ENCODE data around the gene CARD18. TPM values are rescaled to one million over a fixed set of nuclear protein-coding genes. Genes with fewer than 3 reads are reported as not detected.

The CARD18 gene
- total RNA-seq, 1 experiment from 2014 or later: not detected

- no peaks in the 10 kb centered on the region for H3K27me3 Mint-ChIP-seq (ENCODE audit: low read depth)
- peaks cover 41% of the 10 kb centered on the region for H3K9me3 Mint-ChIP-seq
- DNase-seq (ENCODE audit: low spot score) (no peak), ATAC-seq (no peak)
- H3K27ac Mint-ChIP-seq: no peak overlapping the region
- peaks cover 29% of the 10 kb centered on the region for H3K4me1 Mint-ChIP-seq
- CTCF ChIA-PET: no interaction called here
- TF ChIP-seq ZNF425 (CRISPR knock-in tag; conservative IDR thresholded peaks at IDR 0.05) (no peak), ZNF396 (CRISPR knock-in tag; IDR thresholded peaks at IDR 0.05; ENCODE audit: borderline replicate concordance) (no peak), PRDM15 (CRISPR knock-in tag; IDR thresholded peaks at IDR 0.05) (no peak), MLX (CRISPR knock-in tag; IDR thresholded peaks at IDR 0.05) (no peak), TCF7 (CRISPR knock-in tag; IDR thresholded peaks at IDR 0.05; ENCODE audit: low read depth) (no peak), USF2 (CRISPR knock-in tag; IDR thresholded peaks at IDR 0.05) (no peak), AR (CRISPR knock-in tag; IDR thresholded peaks at IDR 0.05) (no peak), TEAD1 (CRISPR knock-in tag; IDR thresholded peaks at IDR 0.05) (no peak), CREB1 (CRISPR knock-in tag; IDR thresholded peaks at IDR 0.05) (no peak), ETV6 (CRISPR knock-in tag; IDR thresholded peaks at IDR 0.05) (no peak), SP1 (CRISPR knock-in tag; conservative IDR thresholded peaks at IDR 0.05) (no peak), E2F5 (CRISPR knock-in tag; IDR thresholded peaks at IDR 0.05) (no peak), ZSCAN18 (CRISPR knock-in tag; IDR thresholded peaks at IDR 0.05) (no peak), RELA (CRISPR knock-in tag; IDR thresholded peaks at IDR 0.05; ENCODE audit: borderline replicate concordance) (no peak), JUN (CRISPR knock-in tag; IDR thresholded peaks at IDR 0.05) (no peak), ZNF232 (CRISPR knock-in tag; IDR thresholded peaks at IDR 0.05) (no peak)
- H3K36me3 Mint-ChIP-seq: peaks cover 25% of the 10 kb centered on the region
- H3K4me3 Mint-ChIP-seq: no peak overlapping the region
- POLR2A ChIA-PET: no interaction called here
These were observed 33.4 kb downstream of the CARD18 start for GRCh38 chr11:105106140-105106539.

All from WTC11 (cell line).